Measurements from ENCODE around the gene NKD1.

DNA sequence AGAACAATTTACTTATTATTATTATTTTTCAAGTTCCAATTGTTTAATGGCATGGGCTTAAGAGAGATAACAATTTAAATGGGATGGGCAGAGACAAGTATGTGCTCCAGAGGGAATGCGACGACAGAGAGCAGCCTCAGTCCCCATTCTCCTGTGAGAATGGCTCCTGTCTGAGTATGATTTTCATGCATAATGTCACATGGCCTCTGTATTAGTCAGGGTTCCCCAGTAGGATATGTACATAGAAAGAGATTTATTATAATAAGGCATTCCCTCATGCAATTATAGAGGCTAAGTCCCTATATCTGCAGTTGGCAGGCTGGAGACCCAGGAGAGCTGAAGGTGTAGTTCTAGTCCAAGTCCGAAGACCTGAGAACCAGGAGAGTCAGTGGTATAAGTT, 22.9 kb upstream of the NKD1 start:
- TF ChIP-seq POLR2A (IDR thresholded peaks at IDR 0.05) (no peak), POLR2AphosphoS5 (IDR thresholded peaks at IDR 0.05) (no peak)
- TF ChIP-seq, protein P1, sequence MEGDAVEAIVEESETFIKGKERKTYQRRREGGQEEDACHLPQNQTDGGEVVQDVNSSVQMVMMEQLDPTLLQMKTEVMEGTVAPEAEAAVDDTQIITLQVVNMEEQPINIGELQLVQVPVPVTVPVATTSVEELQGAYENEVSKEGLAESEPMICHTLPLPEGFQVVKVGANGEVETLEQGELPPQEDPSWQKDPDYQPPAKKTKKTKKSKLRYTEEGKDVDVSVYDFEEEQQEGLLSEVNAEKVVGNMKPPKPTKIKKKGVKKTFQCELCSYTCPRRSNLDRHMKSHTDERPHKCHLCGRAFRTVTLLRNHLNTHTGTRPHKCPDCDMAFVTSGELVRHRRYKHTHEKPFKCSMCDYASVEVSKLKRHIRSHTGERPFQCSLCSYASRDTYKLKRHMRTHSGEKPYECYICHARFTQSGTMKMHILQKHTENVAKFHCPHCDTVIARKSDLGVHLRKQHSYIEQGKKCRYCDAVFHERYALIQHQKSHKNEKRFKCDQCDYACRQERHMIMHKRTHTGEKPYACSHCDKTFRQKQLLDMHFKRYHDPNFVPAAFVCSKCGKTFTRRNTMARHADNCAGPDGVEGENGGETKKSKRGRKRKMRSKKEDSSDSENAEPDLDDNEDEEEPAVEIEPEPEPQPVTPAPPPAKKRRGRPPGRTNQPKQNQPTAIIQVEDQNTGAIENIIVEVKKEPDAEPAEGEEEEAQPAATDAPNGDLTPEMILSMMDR (IDR thresholded peaks at IDR 0.05), result no peak
